Upper lobe of left lung (tissue), 4 donors: Measurements from ENCODE around the gene MTG2.

ENCODE experiments used
- EP300 ChIP-seq, 4 donors: sonication (generic); formaldehyde crosslinking; IDR thresholded peaks; one replicate each; pipeline ENCODE4 v1.5.1; 2017; ENCODE audit warnings: antibody characterized with exemption in 4 of 4, control low read depth in 2 of 4
- POLR2A ChIP-seq, 4 donors: fragments of 450-650 bp; IDR thresholded peaks; one replicate each; pipeline ENCODE4 v1.5.1; 2016 to 2017; ENCODE audit warnings: antibody characterized with exemption in 4 of 4, mild to moderate bottlenecking in 2 of 4
- POLR2AphosphoS5 ChIP-seq, 2 donors: sonication (generic); formaldehyde crosslinking; IDR thresholded peaks; one replicate each; pipeline ENCODE4 v1.5.1; 2017; ENCODE audit warnings: antibody characterized with exemption in 2 of 2
- TF ChIP-seq, protein P1 (sequence below), 6 experiments: fragments of 450-650 bp in 4 of 6; fragments of 200-600 bp in 2 of 6; sonication (generic) in 2 of 6; IDR thresholded peaks; one replicate each; pipeline ENCODE4 v1.5.1; 2016 to 2019; ENCODE audit warnings: antibody characterized with exemption in 6 of 6

DNA sequence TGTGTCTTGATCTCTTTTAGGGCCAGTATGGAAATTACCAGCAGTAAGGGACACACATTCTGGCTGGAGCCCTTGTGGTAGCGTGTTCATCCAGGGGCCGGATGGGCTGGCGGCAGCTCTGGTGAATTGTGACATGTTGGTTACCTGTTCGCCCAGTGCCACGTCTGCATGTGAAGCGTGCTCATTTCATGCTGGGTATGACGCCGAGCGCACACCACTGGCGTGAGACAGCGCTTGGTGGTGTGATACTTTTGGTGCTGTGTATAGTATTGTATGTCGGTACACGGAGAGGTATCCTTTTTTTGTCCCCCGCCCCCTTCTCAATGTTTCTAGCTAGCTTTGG is 3.7 kb upstream of the MTG2 start:
- TF ChIP-seq, protein P1, sequence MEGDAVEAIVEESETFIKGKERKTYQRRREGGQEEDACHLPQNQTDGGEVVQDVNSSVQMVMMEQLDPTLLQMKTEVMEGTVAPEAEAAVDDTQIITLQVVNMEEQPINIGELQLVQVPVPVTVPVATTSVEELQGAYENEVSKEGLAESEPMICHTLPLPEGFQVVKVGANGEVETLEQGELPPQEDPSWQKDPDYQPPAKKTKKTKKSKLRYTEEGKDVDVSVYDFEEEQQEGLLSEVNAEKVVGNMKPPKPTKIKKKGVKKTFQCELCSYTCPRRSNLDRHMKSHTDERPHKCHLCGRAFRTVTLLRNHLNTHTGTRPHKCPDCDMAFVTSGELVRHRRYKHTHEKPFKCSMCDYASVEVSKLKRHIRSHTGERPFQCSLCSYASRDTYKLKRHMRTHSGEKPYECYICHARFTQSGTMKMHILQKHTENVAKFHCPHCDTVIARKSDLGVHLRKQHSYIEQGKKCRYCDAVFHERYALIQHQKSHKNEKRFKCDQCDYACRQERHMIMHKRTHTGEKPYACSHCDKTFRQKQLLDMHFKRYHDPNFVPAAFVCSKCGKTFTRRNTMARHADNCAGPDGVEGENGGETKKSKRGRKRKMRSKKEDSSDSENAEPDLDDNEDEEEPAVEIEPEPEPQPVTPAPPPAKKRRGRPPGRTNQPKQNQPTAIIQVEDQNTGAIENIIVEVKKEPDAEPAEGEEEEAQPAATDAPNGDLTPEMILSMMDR (IDR thresholded peaks at IDR 0.05) = no peak
- TF ChIP-seq POLR2A (IDR thresholded peaks at IDR 0.05) (no peak), EP300 (IDR thresholded peaks at IDR 0.05) (no peak), POLR2AphosphoS5 (IDR thresholded peaks at IDR 0.05) (no peak)
